SK-N-MC (cell line): Measurements from ENCODE around the gene DMRT1.

Source experiments
- EZH2 ChIP-seq: fragments of 200-600 bp; sonication (generic); IDR thresholded peaks from one replicate; pipeline ENCODE4 v1.6.1; 2017; ENCODE audit warnings: antibody characterized with exemption
- FOXP2 ChIP-seq: optimal IDR thresholded peaks from 2 replicates; pipeline ENCODE3; 2011; ENCODE audit warnings: mild to moderate bottlenecking, moderate library complexity; ENCODE audit not compliant: insufficient read depth; ENCODE audit errors: extremely low read length, control extremely low read depth
- POLR2AphosphoS5 ChIP-seq: IDR thresholded peaks from 2 replicates; pipeline ENCODE4 v1.6.1; 2012; ENCODE audit warnings: mild to moderate bottlenecking, low read depth, low read length, borderline replicate concordance

GRCh38 chr9:1005043-1005667, 163.7 kb downstream of the DMRT1 start:
- TF ChIP-seq POLR2AphosphoS5, result no peak
- TF ChIP-seq EZH2, result no peak
- TF ChIP-seq FOXP2, result no peak
